Trophoblast cell (in vitro differentiated cells and primary cell): ENCODE measurements around the gene SLC23A1.

ENCODE experiments used
- DNase-seq, 2 donors: peaks; one replicate each; pipeline ENCODE4 v3.0.0-alpha.2; 2016
- H2AFZ ChIP-seq: 2 replicates; pipeline ENCODE4 v1.6.1; 2013; ENCODE audit warnings: low read length, moderate library complexity, mild to moderate bottlenecking; ENCODE audit not compliant: insufficient read depth, poor library complexity
- H2AK5ac ChIP-seq: 2 replicates; pipeline ENCODE4 v1.6.1; 2013; ENCODE audit warnings: mild to moderate bottlenecking, low read length
- H2BK120ac ChIP-seq: 2 replicates; pipeline ENCODE4 v1.6.1; 2013; ENCODE audit warnings: low read length, mild to moderate bottlenecking, moderate library complexity; ENCODE audit not compliant: insufficient read depth, poor library complexity
- H2BK12ac ChIP-seq: 2 replicates; pipeline ENCODE4 v1.6.1; 2013; ENCODE audit warnings: mild to moderate bottlenecking, low read length, moderate library complexity
- H2BK5ac ChIP-seq: 2 replicates; pipeline ENCODE4 v1.6.1; 2013; ENCODE audit warnings: low read length, low read depth, moderate library complexity, mild to moderate bottlenecking; ENCODE audit not compliant: poor library complexity
- H3K14ac ChIP-seq: 2 replicates; pipeline ENCODE4 v1.6.1; 2013; ENCODE audit warnings: mild to moderate bottlenecking, low read length
- H3K18ac ChIP-seq: 2 replicates; pipeline ENCODE4 v1.6.1; 2013; ENCODE audit warnings: mild to moderate bottlenecking, low read length
- H3K23ac ChIP-seq: 2 replicates; pipeline ENCODE4 v1.6.1; 2013; ENCODE audit warnings: low read length
- H3K27ac ChIP-seq: 2 replicates; pipeline ENCODE4 v1.5.1; 2013; ENCODE audit warnings: low read depth, mild to moderate bottlenecking, inconsistent platforms, low read length, moderate library complexity
- H3K27me3 ChIP-seq: 2 replicates; pipeline ENCODE4 v1.6.1; 2013; ENCODE audit warnings: inconsistent platforms, mild to moderate bottlenecking, low read length, moderate library complexity; ENCODE audit not compliant: insufficient read depth
- H3K36me3 ChIP-seq, 2 experiments: 1 replicate in 1 of 2; 2 replicates in 1 of 2; pipeline ENCODE4 v1.6.1; 2013; ENCODE audit warnings: low read length in 2 of 2, mild to moderate bottlenecking in 2 of 2, moderate library complexity in 1 of 2; ENCODE audit not compliant: insufficient read depth in 2 of 2, control insufficient read depth in 1 of 2
- H3K4ac ChIP-seq: 2 replicates; pipeline ENCODE4 v1.6.1; 2013; ENCODE audit warnings: low read depth, mild to moderate bottlenecking, low read length, moderate library complexity
- H3K4me1 ChIP-seq, 2 experiments: 1 replicate in 1 of 2; 2 replicates in 1 of 2; pipeline ENCODE4 v1.6.1; 2013; ENCODE audit warnings: low read length in 2 of 2, mild to moderate bottlenecking in 2 of 2, moderate library complexity in 1 of 2; ENCODE audit not compliant: insufficient read depth in 2 of 2, control insufficient read depth in 1 of 2
- H3K4me2 ChIP-seq: 2 replicates; pipeline ENCODE4 v1.6.1; 2013; ENCODE audit warnings: inconsistent platforms, mild to moderate bottlenecking, low read length, moderate library complexity
- H3K4me3 ChIP-seq: 2 replicates; pipeline ENCODE4 v1.5.1; 2013; ENCODE audit warnings: mild to moderate bottlenecking, low read depth, low read length, inconsistent platforms
- H3K79me1 ChIP-seq: one replicate; pipeline ENCODE4 v1.6.1; 2013; ENCODE audit warnings: low read length
- H3K79me2 ChIP-seq: 2 replicates; pipeline ENCODE4 v1.6.1; 2013; ENCODE audit warnings: low read length, mild to moderate bottlenecking; ENCODE audit not compliant: control insufficient read depth, insufficient read depth, poor library complexity
- H3K9ac ChIP-seq: 2 replicates; pipeline ENCODE4 v1.6.1; 2013; ENCODE audit warnings: mild to moderate bottlenecking, low read length
- H3K9me3 ChIP-seq: 2 replicates; pipeline ENCODE4 v1.6.1; 2013; ENCODE audit warnings: low read depth, mild to moderate bottlenecking, control low read depth, inconsistent platforms, low read length; ENCODE audit not compliant: insufficient read depth
- H4K12ac ChIP-seq: 2 replicates; pipeline ENCODE4 v1.6.1; 2013; ENCODE audit warnings: low read depth, mild to moderate bottlenecking, low read length, moderate library complexity
- H4K8ac ChIP-seq: 2 replicates; pipeline ENCODE4 v1.6.1; 2013; ENCODE audit warnings: low read depth, mild to moderate bottlenecking, low read length, moderate library complexity
- H4K91ac ChIP-seq: one replicate; pipeline ENCODE4 v1.6.1; 2013; ENCODE audit warnings: low read depth, mild to moderate bottlenecking, low read length, moderate library complexity
- WGBS: extraction: QIAGEN DNeasy Blood & Tissue Kit; methylation state at CpG from one replicate; pipeline ENCODE4 v1.1.7; 2013; ENCODE audit warnings: missing lambda C conversion rate; ENCODE audit not compliant: insufficient read length, insufficient coverage; ENCODE audit errors: extremely low coverage; 5-methylcytosine and 5-hydroxymethylcytosine counted together

The SLC23A1 gene

GRCh38 chr5:139341689-139342422 lies 41.2 kb downstream of the SLC23A1 start, which contains the start of gene PAIP2:
Gene PAIP2, plus strand, starts transcription at chr5:139341854. Its CDS starts 21,931 bp downstream, at chr5:139363785.
- Histone ChIP-seq H3K79me2 (peaks cover 10% of the 10 kb centered on the region), H3K18ac (peak within 1 kb of the TSS; percentile 98), H3K27ac (peak within 1 kb of the TSS; percentile 79), H4K91ac (peak within 1 kb of the TSS; percentile 98), H4K8ac (peak within 1 kb of the TSS; percentile 94), H2BK120ac (peak within 1 kb of the TSS; percentile 90), H3K4ac (peak within 1 kb of the TSS; percentile 88), H2AK5ac (peak within 1 kb of the TSS; percentile 95), H3K4me3 (peak within 1 kb of the TSS; percentile 95), H3K9ac (peak within 1 kb of the TSS; percentile 94), H2AFZ (peak within 1 kb of the TSS; percentile 97), H3K23ac (no peak within 1 kb of the TSS), H3K14ac (peak within 1 kb of the TSS; percentile 95), H3K36me3 (peaks cover 5 to 7% of the 10 kb centered on the region in 2 experiments), H2BK5ac (peak within 1 kb of the TSS; percentile 75), H4K12ac (peak within 1 kb of the TSS; percentile 88), H3K9me3 (peaks cover 2% of the 10 kb centered on the region), H3K4me1 (peaks cover 0 to 4% of the 10 kb centered on the region in 2 experiments), H3K4me2 (peak within 1 kb of the TSS; percentile 100), H3K27me3 (no peaks in the 10 kb centered on the region), H2BK12ac (no peak within 1 kb of the TSS), H3K79me1 (peaks cover 4% of the 10 kb centered on the region)
- WGBS, result no CpG with 5 or more reads among the region's 66 CpGs
- peak; percentile 94 to 98 for DNase-seq

- H3K9ac ChIP-seq, result peak overlapping the region; percentile 73
- H2BK5ac ChIP-seq, result no peak overlapping the region
- no peaks in the 10 kb centered on the region for H3K27me3 ChIP-seq
- H3K4me2 ChIP-seq, result peak overlapping the region; percentile 100
- H2BK120ac ChIP-seq, result no peak overlapping the region
- no peak overlapping the region for H3K23ac ChIP-seq
- no peak overlapping the region for H3K4ac ChIP-seq
- peaks cover 4% of the 10 kb centered on the region for H3K79me1 ChIP-seq
- peak overlapping the region; percentile 42 for H2AFZ ChIP-seq
- peaks cover 0 to 4% of the 10 kb centered on the region in 2 experiments for H3K4me1 ChIP-seq
- peak overlapping the region; percentile 4 for H4K8ac ChIP-seq
- no peak overlapping the region for H4K91ac ChIP-seq
- H3K27ac ChIP-seq, result no peak overlapping the region
- no peak overlapping the region for H2AK5ac ChIP-seq
- no CpG with 5 or more reads among the region's 17 CpGs for WGBS
- H3K14ac ChIP-seq, result no peak overlapping the region
- H3K79me2 ChIP-seq, result peaks cover 8% of the 10 kb centered on the region
- no peak overlapping the region for H3K18ac ChIP-seq
- no peak overlapping the region for H2BK12ac ChIP-seq
- DNase-seq, result peak in 1 of 2 donors; percentile 10
- H3K4me3 ChIP-seq, result peak overlapping the region; percentile 60
- H4K12ac ChIP-seq, result no peak overlapping the region
- peaks cover 0 to 2% of the 10 kb centered on the region in 2 experiments for H3K36me3 ChIP-seq
- peaks cover 2% of the 10 kb centered on the region for H3K9me3 ChIP-seq
Observed at GRCh38 chr5:139341187-139341688, 41.9 kb downstream of the SLC23A1 start.

GRCh38 chr5:139340051-139340450 lies 43.0 kb downstream of the SLC23A1 start:
- H2BK12ac ChIP-seq, result no peak overlapping the region
- no peak for DNase-seq
- H3K23ac ChIP-seq, result no peak overlapping the region
- H4K91ac ChIP-seq, result no peak overlapping the region
- H3K79me2 ChIP-seq, result peaks cover 8% of the 10 kb centered on the region
- H3K4me1 ChIP-seq, result peaks cover 0 to 4% of the 10 kb centered on the region in 2 experiments
- no peak overlapping the region for H3K4me3 ChIP-seq
- WGBS, result no CpG with 5 or more reads among the region's 2 CpGs
- H3K4ac ChIP-seq, result no peak overlapping the region
- no peak overlapping the region for H2AK5ac ChIP-seq
- no peak overlapping the region for H3K9ac ChIP-seq
- no peak overlapping the region for H4K12ac ChIP-seq
- H3K18ac ChIP-seq, result no peak overlapping the region
- no peak overlapping the region for H3K27ac ChIP-seq
- H3K14ac ChIP-seq, result no peak overlapping the region
- no peaks in the 10 kb centered on the region for H3K27me3 ChIP-seq
- H2AFZ ChIP-seq, result no peak overlapping the region
- H2BK120ac ChIP-seq, result no peak overlapping the region
- H2BK5ac ChIP-seq, result no peak overlapping the region
- H4K8ac ChIP-seq, result no peak overlapping the region
- H3K4me2 ChIP-seq, result no peak overlapping the region
- peaks cover 4% of the 10 kb centered on the region for H3K79me1 ChIP-seq
- H3K9me3 ChIP-seq, result peaks cover 2% of the 10 kb centered on the region
- H3K36me3 ChIP-seq, result peaks cover 0 to 2% of the 10 kb centered on the region in 2 experiments

GRCh38 chr5:139335811-139336210 lies 47.3 kb downstream of the SLC23A1 start:
- no peak overlapping the region for H4K91ac ChIP-seq
- H3K9ac ChIP-seq, result no peak overlapping the region
- no peak overlapping the region for H3K27ac ChIP-seq
- no peak overlapping the region for H2BK120ac ChIP-seq
- no peak overlapping the region for H3K14ac ChIP-seq
- H3K4me2 ChIP-seq, result no peak overlapping the region
- no peak overlapping the region for H3K18ac ChIP-seq
- H3K4me1 ChIP-seq, result no peaks in the 10 kb centered on the region
- no peaks in the 10 kb centered on the region for H3K9me3 ChIP-seq
- H2BK5ac ChIP-seq, result no peak overlapping the region
- WGBS, result no CpG with 5 or more reads among the region's 6 CpGs
- no peak overlapping the region for H3K23ac ChIP-seq
- H3K36me3 ChIP-seq, result peaks cover 11% of the 10 kb centered on the region in 2 experiments
- no peak overlapping the region for H4K8ac ChIP-seq
- no peaks in the 10 kb centered on the region for H3K79me1 ChIP-seq
- H3K4me3 ChIP-seq, result no peak overlapping the region
- H2AFZ ChIP-seq, result no peak overlapping the region
- no peak overlapping the region for H2BK12ac ChIP-seq
- no peak for DNase-seq
- no peaks in the 10 kb centered on the region for H3K79me2 ChIP-seq
- H2AK5ac ChIP-seq, result no peak overlapping the region
- H4K12ac ChIP-seq, result no peak overlapping the region
- H3K27me3 ChIP-seq, result no peaks in the 10 kb centered on the region
- no peak overlapping the region for H3K4ac ChIP-seq
